Measurements from ENCODE around the gene PROM1. TPM values are rescaled to one million over a fixed set of nuclear protein-coding genes. Genes with fewer than 3 reads are reported as not detected.

Gene PROM1
- total and polyA plus RNA-seq, 8 donors: 19.7 to 51.6 (median 22.2) TPM

DNA sequence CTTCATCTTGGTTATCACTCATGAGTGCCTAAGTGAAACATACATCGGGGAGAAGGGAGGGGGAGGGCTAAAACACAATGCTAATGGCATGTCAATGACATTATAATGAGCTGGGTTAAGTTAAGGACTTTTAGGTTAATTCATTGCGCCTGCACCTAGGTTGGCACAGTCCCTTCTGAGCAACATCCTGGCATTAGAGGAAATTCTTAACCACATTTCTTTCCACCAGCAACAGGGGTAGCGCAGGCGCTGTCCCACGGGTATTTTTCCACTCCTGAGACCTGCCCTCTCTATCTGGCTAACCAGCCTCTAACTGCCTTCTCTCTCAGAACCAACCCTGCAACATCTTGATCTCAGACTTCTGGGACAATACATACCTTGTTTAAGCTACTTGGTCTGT, 39.0 kb upstream of the PROM1 start:
- Histone ChIP-seq H3K4me3 (no peak overlapping the region), H3K27ac (peak overlapping the region in 3 of 4 donors; percentile 16 to 66 (median 26)), H3K9me3 (no peaks in the 10 kb centered on the region), H3K36me3 (no peaks in the 10 kb centered on the region), H3K27me3 (no peaks in the 10 kb centered on the region), H3K4me1 (no peaks in the 10 kb centered on the region)
- no peak for DNase-seq
- 76 to 84% methylated on average over 5 of the region's 5 CpGs for WGBS, 2 donors
- intact Hi-C loops (cut with DNase I): no loop called here
- peak in 3 of 4 donors; percentile 8 to 32 (median 17) for ATAC-seq
- FAIRE-seq: no peak
- TF ChIP-seq CTCF (IDR thresholded peaks at IDR 0.05): no peak

DNA sequence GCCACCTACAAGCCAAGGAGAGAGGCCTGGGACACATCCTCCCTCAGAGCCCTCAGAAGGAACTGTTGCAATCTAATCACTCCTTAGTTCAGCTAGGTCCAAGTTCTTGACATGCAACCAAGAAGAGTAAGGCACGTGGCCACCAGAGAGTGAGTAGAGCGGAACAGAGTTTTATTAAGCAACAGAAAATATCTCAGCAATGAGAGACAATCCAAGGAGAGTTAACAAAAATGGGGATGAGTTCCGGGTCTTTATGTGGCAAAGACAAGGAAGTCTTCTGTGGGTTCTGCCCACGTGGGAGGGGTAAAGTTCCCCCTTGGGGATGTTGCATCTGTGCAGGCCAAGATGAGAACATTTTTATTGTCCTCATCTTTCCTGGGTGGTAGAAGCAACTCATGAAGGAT, 38.5 kb upstream of the PROM1 start:
- no peak for FAIRE-seq

DNA sequence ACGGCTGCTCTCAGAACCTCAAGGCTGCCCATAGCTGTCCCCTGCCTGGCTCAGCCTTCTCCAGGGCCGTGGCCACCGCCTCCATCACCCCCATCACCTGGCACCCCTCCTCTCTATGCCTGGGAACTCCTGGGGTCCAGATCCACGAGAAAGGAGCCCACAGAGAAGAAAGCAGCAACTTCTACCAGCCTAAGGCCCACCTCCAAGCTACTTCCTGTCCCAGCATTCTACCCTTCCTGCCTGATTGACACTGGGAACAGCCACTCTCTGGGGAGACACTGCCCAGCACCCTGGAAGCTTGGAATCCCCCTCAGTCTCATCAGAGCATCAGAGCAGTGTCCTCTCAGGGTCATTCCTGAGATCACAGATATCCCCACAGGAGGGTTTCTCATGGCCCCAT, 36.9 kb upstream of the PROM1 start:
- Histone ChIP-seq H3K9me3 (no peaks in the 10 kb centered on the region), H3K4me1 (peaks cover 0 to 5% (median 0%) of the 10 kb centered on the region in 3 donors), H3K27me3 (no peaks in the 10 kb centered on the region), H3K4me3 (no peak overlapping the region), H3K27ac (no peak overlapping the region), H3K36me3 (no peaks in the 10 kb centered on the region)
- no peak for ATAC-seq
- intact Hi-C loops (cut with DNase I): no loop called here
- TF ChIP-seq CTCF (IDR thresholded peaks at IDR 0.05): no peak
- no peak for DNase-seq
- WGBS, 2 donors: 78 to 91% methylated on average over 4 of the region's 4 CpGs
- no peak for FAIRE-seq

More for the DNA sequence above, 38.5 kb upstream of the PROM1 start:
- Histone ChIP-seq H3K27ac (no peak overlapping the region), H3K4me3 (no peak overlapping the region), H3K36me3 (no peaks in the 10 kb centered on the region), H3K4me1 (no peaks in the 10 kb centered on the region), H3K9me3 (no peaks in the 10 kb centered on the region), H3K27me3 (no peaks in the 10 kb centered on the region)
- TF ChIP-seq CTCF (IDR thresholded peaks at IDR 0.05): no peak
- 84 to 86% methylated on average over 4 of the region's 4 CpGs for WGBS, 2 donors
- intact Hi-C loops (cut with DNase I): no loop called here
- no peak for ATAC-seq
- no peak for DNase-seq

DNA sequence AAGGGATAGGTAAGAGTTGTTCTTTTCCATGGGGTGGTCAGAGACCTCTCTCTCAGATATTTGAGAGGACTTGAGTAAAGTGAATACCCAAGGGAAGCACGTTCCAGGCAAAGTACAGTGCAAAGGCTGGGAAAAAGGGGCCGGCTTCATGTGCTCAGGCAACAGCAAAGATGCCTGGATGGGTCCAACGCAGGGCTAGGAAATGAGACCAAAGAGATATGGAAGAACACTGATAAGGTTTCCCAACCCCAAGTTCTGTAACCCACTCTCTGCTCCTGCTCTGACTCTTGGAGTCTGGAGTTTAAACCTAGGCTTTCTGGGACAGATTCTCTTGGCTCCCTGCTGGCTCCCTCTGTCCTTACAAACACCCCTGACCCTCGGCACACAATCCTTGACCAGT, 36.2 kb upstream of the PROM1 start:
- no peak for FAIRE-seq
- H3K9me3 ChIP-seq: no peaks in the 10 kb centered on the region
- no peak for DNase-seq
- H3K36me3 ChIP-seq: no peaks in the 10 kb centered on the region
- WGBS, 2 donors: 84% methylated on average over 4 of the region's 4 CpGs
- H3K4me3 ChIP-seq: no peak overlapping the region
- no peaks in the 10 kb centered on the region for H3K27me3 ChIP-seq
- intact Hi-C loops (cut with DNase I): no loop called here
- H3K4me1 ChIP-seq: peaks cover 0 to 5% (median 0%) of the 10 kb centered on the region in 3 donors
- no peak for ATAC-seq
- no peak for TF ChIP-seq CTCF (IDR thresholded peaks at IDR 0.05)
- no peak overlapping the region for H3K27ac ChIP-seq

GRCh38 chr4:16118090-16118489, 34.3 kb upstream of the PROM1 start:
- H3K4me3 ChIP-seq: no peak overlapping the region
- H3K27me3 ChIP-seq: no peaks in the 10 kb centered on the region
- ATAC-seq: no peak
- no peak for DNase-seq
- peaks cover 0 to 5% (median 0%) of the 10 kb centered on the region in 3 donors for H3K4me1 ChIP-seq
- no peaks in the 10 kb centered on the region for H3K9me3 ChIP-seq
- FAIRE-seq: no peak
- no peak overlapping the region for H3K27ac ChIP-seq
- intact Hi-C loops (cut with DNase I): no loop called here
- TF ChIP-seq CTCF (IDR thresholded peaks at IDR 0.05): no peak
- 56 to 60% methylated on average over 2 of the region's 2 CpGs for WGBS, 2 donors
- H3K36me3 ChIP-seq: no peaks in the 10 kb centered on the region
